GM18511 (cell line): ENCODE measurements around the gene MYH14.
A peak's percentile ranks its signal among the peaks of the same experiment; 100 is the strongest.
"Not testable (repeated sequence)": the region's sequence is repeated elsewhere in the genome, so short reads cannot be mapped to it uniquely, and the experiment has no call there.

Experiments
- ATAC-seq: cut with Tn5 transposase; IDR thresholded peaks from one replicate; pipeline ENCODE4 v1.9.1; 2021; ENCODE audit warnings: mild to moderate bottlenecking, moderate library complexity; ENCODE audit not compliant: unreplicated experiment

The MYH14 gene

DNA sequence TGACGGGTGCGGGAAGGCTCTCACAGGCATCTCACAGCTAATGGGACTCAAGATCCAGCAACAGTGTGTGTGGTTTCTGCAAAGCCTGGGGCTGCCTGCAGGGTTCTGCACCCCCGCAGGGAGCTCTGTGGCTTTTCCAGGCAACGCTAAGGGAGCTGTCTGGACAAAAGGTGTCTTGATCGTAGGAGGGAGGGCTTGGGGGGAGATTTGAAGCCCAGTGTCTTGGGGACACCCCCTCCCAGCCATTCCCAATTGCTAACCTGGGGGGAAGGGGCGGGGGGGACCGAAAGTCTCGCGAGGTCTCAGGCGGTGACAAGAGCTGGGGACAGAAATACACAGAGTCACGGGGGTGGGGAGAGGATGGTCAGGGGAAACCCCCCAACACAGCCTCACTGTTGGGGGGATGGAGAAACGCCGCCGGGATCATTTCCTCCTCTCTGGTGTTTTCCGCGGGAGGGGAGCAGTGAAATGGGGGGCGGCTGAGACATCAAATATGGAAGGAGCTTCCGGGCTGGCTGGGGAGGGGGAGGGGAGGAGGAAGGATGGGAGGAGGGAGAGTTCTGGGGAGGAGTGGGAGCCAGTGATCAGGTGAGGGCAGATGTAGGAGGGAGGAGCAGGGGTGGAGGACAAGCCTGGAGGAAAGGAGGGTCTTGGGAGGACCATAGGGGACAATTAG, 112.5 kb downstream of the MYH14 start:
- ATAC-seq: no peak

DNA sequence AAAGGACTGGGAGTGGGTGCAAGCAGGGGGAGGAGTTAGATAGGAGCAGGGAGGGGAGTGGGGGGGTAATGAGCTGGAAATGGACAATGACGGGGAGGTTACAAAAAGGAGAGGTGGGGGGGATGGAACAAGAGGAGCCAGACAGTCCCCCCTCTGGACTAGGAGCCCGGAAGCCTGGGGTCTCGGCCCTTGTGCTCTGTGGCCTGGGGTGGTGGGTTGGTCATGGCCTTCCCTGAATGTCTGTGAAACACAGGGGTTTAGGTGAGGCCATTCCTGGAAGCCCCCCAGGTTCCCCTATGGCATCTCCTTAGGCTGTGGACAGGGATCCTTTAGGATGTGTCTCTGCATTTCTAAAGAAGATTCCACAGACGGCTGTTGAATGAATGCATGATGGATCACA, 113.7 kb downstream of the MYH14 start:
- no peak for ATAC-seq

DNA sequence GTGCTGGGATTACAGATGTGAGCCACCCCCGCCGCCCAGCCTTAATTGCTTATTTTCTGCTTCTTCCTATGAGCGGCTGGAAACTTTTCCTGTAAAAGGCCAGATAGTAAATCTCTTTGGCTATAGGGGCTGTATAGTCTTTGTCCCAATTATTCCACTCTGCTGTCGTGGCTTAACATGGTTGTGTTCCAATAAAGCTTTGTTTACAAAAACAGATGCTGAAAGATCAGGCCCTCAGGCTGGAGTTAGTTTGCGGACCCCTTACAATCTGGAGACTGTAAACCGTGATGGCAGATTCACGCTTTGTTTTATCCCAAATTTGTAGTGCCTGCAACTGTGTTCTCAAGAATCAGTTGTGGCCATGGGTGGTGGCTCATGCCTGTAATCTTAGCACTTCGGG, 115.0 kb downstream of the MYH14 start:
- no peak for ATAC-seq

- no peak for ATAC-seq
Observed at GRCh38 chr19:50319156-50319555, 115.7 kb downstream of the MYH14 start.

GRCh38 chr19:50320051-50320450, 116.6 kb downstream of the MYH14 start:
- ATAC-seq: no peak

- ATAC-seq: no peak
Observed at GRCh38 chr19:50320596-50320995, 117.2 kb downstream of the MYH14 start.

DNA sequence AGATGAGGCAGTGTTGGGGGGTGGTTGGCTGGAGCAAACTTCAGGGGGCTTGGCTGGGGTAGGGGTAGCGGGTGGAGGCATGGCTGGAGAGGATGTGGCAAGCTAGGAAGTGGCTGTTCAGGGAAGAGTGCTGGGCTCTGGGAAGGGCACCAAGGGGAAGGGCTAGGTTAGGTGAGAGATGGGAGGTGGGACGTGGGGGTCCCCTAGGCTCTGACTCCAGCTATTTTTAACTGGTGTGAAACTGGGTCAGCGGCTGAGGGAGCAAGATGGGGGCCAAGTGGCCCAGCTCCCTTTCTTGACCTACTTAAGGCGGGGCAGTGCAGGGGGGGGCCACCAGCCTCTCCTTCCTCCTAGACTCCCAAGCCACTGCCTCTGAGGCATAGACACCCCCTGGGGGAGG, 118.4 kb downstream of the MYH14 start:
- ATAC-seq: no peak

- no peak for ATAC-seq
Observed at GRCh38 chr19:50322234-50322633, 118.8 kb downstream of the MYH14 start.

DNA sequence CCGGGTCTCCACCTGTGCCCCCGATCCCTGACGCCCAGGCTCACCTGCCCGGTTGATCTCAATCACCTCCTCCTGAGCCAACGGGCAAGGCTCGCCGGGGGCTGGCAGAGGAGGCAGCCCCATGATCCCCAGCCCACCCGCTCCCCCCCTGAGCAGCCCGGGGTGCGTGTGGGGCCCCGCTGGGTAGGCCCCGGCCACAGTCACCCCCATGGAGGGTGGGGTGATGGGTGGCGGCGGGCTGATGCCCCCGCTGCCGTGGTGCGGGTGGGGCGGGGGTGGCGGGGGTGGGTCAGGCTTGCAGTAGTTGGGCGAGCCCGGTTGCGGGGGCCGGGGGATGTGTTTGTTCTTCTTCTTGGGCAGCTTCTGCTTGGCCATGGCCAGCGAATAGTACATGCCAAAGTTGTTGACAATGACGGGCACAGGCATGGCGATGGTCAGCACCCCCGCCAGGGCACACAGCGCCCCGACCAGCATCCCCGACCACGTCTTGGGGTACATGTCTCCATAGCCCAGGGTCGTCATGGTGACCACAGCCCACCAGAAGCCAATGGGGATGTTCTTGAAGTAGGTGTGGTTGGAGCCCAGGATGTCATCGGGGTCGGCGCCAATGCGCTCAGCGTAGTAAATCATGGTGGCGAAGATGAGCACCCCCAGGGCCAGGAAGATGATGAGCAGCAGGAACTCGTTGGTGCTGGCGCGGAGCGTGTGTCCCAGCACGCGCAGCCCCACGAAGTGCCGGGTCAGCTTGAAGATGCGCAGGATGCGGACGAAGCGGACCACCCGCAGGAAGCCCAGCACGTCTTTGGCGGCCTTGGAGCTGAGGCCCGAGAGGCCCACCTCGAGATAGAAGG, 119.7 kb downstream of the MYH14 start:
- ATAC-seq: no peak

GRCh38 chr19:50323782-50324133, 120.3 kb downstream of the MYH14 start:
- ATAC-seq: no peak

DNA sequence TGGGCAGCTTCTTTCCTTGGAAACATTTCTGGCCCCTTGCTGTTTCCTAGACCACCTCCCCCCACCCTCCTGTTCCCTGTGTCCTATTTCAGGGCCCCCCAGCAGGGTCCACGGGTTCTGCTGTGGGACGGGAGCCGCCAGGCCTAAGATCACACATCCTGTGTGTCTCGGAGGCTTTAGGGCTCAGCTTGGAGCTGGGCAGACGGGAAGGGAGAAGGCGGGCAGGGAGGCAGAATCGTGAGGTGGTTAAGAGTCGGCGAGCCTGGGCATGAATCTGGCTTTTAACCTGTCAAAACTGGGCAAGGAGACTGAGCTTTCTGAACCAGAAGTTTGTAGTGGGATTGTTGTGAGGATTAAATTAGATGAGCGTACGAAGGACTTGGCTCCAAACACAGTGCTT, 120.9 kb downstream of the MYH14 start:
- ATAC-seq: no peak

- no peak for ATAC-seq
Observed at GRCh38 chr19:50325310-50326100, 122.1 kb downstream of the MYH14 start.

GRCh38 chr19:50326101-50326664, 122.8 kb downstream of the MYH14 start:
- ATAC-seq: no peak

DNA sequence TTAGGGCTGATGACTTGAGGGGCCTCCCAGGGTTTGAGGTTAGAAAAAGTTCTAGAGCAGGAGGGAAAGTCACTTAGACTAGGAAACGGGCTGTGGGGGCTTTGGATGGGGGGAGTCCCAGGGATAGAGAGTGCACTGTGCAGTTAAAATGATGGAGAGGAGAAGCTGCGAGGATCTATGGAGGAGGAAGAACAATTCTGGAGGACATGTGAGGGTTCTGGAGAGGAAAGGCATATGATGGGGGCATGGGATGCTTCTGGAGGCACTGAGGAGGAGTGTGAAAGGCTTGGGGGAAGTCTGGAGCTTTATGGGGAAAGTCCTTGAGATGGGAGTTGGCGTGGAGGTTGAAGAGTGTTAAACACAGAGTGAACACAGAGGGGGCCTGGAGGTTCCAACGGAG, 123.6 kb downstream of the MYH14 start:
- no peak for ATAC-seq

DNA sequence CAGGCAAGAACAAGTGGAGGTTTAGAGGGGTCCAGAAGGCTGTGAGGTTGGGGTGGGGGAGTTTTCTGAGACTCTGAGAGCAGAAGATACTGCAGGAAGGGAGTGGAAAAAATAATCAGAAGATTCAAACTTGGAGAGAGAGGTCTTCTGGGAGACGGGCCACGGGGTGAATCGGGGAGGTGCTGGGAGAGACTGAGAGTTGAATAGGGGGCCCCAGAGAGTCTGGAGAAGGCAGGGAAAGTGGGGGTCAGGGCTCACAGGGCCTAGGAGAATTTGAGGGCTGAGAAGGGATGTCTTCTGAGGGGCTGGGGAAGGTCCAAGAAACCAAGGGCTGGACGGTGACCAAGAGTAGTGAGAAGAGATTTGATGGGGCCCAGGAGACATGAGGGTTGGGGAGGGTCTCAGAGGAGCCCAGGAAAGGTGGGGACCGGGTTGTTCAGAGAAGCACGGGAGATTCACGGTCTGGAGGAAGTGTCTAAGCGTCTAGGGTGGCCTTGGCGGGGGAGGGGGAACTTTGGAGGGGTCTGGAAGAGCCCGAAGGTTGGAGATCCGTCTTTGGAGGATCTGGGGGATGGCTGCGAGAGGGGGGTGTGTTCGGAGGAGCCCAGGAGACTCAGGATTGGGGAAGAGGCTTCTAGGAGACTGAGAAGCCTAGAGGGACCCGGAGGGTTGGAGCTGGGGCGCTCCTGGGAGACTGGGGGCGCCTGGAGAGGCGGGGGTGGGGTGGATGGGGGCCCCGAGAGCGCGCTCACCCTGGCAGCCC, 124.2 kb downstream of the MYH14 start:
- no peak for ATAC-seq

GRCh38 chr19:50328224-50328872, 124.9 kb downstream of the MYH14 start:
- no peak for ATAC-seq

DNA sequence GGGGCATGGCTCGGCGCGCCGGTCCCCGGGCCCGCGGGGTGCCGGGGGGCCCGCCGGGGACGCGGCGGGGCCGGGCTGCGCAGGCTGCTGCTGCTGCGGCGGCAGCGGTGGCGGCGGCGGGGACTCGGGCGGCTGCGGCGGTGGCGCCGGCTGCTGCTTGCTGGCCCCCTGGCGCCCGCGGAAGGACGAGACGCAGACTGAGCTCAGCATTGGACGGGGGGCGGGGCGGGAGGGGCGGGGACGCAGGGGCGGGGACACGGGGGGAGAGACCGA, 125.4 kb downstream of the MYH14 start:
- peak; percentile 16 for ATAC-seq

GRCh38 chr19:50329146-50329925, 125.9 kb downstream of the MYH14 start, which contains the start of gene KCNC3:
Gene KCNC3 (minus strand): TSS chr19:50329377. CDS start chr19:50329082, 295 bp downstream.
- ATAC-seq: peak; percentile 58

GRCh38 chr19:50329926-50330294, 126.5 kb downstream of the MYH14 start:
- not testable (repeated sequence) for ATAC-seq
